Activated CD4-positive, alpha-beta T cell treated with anti-CD3 and anti-CD28 coated beads, Interleukin-2, amount 50 U/mL, for 16 hours (primary cell): Measurements from ENCODE around the gene SZRD1.

Experiments used
- DNase-seq: peaks from one replicate; pipeline ENCODE4 v3.0.0-alpha.2; 2020

SZRD1 gene

DNA sequence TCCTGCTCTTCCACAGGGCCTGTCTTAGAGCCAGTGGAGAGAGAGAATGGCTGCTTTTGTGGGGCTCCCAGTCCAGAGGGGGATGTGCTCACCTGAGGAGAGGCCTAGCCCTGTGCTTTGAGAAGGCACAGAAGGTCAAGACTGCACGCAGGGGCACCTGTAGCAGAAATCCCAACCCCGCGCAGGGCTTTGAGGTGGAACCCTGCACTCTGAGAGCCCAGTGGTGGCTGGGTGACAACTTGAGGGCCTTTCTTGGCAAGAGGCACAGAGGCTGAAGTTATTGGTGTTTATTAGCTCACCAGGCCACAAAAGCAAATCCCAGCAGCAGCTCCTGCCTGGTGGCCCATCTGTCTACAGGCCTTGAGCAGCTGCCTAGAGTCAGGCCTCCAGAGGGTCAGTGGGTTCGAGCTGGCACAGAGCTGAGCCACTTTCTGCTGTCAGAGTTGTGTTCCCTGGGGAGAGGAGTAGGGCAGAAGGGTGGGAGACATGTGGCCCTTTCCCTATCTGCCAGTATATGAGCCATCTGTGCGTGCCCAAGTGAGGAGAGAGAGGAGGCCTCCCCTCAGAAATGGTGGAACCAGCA lies 31.4 kb downstream of the SZRD1 start:
- DNase-seq = no peak

DNA sequence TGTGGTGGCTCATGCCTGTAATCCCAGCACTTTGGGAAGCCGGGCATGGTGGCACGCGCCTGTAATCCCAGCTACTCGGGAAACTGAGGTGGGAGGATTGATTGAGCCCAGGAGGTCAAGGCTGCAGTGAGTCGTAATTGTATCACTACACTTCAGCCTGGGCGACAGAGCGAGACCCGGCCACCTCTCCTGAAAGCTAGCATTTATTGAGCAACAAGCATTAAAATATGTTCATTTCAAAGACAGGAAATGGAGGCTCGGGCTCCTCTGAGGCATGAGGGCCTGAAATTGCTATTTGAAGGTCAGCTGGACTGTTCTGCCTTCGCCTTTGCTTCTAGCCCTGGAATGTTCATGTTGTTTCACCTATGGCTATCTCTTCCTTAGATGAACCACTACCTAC lies 35.7 kb downstream of the SZRD1 start:
- DNase-seq = no peak

DNA sequence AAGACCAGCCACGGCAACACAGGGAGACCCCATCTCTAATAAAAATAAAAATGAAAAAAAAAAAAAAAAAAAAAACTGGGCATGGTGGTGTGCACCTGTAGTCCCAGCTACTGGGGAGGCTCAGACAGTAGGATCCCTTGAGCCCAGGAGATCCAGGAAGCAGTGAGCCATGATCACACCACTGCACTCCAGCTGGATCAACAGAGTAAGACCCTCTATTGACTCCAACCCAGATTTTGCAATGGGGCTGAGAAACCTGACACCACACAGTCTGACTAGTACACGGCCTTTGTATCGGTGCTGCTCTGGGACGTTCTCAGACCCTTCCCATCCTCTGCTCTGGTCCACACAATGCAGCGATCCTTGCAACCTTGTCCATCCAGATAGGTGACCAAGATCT lies 38.4 kb downstream of the SZRD1 start:
- DNase-seq = no peak

DNA sequence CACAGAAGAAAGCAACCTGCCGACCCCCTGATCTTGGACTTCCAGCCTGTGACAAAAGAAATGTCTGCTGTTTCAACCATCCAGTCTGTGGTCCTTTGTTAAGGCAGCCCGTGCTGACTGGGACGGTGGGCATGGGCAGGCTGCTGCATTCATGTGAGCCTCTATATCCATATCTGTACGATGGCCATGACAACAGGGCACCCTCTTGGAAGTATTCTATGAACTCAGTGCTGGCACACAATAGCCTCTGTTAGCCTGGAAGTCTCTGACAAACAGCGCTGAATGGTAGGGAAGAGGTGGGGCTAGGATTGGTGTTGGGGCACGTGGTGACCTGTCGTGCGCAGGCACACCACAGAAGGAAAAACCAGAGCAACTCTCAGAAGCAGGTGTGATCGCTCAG lies 39.8 kb downstream of the SZRD1 start:
- DNase-seq = no peak

DNA sequence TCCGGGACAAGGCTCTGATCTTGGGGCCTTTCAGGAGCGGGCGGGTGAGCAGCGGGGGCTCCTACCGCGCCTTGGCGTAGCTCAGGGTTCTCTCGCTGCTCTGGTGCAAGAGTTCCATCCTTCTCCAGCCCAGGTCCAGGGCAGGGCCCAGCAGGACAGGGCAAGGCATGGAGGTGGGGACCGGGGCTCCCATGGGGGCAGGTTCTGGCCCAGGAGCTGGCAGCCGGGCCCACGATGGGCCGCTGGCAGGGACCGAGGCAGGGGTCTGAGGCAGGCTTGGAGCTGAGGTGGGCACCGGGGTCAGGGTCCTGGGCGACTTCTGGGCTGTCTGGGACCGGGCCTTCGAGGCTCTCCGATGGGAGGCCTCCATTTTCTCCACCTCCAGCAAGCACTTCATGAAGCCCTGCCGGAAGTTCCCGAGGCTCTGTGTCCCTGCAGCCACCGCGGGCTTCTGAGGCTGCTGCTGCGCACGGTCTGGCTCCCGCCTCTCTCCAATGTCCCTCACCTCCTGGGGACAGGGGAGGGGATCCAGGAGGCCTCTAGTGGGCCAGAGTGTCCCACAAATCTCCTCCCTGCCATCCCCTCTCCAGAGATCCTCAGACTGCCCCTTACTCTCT lies 42.6 kb downstream of the SZRD1 start:
- no peak for DNase-seq

DNA sequence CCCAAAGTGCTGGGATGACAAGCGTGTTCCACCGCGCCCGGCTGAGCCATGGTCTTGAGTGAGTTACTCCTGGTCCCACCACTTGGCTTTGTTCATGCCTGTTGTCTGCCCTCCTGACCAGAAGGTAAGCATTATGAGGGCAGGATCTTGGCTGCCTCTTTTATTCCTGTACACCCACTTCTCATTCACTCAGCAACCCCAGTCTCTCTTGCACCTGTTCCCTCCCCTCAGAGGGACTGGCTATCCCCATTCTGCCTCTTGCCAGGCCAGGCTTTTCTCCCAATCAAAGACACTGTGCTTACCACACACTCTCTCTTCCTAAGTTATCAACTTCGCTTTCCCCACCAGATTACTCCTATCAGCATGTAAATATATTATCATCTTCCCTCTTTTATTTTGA lies 43.8 kb downstream of the SZRD1 start:
- no peak for DNase-seq

DNA sequence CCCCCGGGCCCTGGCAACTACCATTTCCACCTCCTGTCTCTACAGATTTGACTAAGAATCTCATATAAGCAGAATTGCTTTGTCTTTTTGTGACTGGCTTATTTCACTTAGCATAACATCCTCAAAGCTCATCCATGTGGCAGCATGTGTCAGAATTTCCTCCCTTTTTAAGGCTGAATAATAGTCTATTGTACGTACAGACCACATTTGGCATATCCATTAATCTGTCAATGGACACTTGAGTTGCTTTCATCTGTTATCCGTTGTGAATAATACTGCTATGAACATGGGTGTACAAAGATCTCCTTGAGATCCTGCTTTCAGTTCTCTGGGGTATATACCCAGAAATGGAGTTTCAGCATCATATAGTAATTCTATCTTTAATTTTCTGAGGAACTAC lies 46.1 kb downstream of the SZRD1 start:
- no peak for DNase-seq

DNA sequence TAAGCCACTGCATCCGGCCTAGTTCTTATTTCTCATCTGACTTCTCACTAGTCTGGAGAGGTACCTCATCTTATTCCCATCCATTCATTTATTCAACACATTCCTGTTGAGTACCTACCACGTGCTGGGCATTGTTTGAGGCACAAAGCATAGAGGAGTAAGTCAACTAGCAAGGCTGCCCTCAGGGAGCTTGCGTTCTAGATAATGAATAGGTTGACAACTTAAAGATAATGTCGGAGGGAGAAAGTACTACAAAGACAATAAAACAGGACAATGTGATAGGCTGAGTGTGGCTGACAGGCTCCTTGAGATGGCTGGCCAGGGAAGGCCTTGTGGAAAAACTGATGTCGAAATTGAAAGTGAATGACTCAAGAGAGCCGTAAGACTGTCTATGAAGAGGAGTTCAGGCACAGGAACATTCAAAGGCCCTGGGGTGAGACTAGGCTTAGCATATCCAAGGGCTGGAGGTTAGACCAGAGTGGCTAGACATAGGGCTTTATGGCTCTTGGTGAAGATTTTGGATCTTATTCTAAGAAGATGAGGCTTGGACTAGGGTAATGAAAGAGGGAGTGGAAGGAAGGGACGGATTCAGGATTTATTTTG lies 51.9 kb downstream of the SZRD1 start:
- DNase-seq = peak; percentile 30

DNA sequence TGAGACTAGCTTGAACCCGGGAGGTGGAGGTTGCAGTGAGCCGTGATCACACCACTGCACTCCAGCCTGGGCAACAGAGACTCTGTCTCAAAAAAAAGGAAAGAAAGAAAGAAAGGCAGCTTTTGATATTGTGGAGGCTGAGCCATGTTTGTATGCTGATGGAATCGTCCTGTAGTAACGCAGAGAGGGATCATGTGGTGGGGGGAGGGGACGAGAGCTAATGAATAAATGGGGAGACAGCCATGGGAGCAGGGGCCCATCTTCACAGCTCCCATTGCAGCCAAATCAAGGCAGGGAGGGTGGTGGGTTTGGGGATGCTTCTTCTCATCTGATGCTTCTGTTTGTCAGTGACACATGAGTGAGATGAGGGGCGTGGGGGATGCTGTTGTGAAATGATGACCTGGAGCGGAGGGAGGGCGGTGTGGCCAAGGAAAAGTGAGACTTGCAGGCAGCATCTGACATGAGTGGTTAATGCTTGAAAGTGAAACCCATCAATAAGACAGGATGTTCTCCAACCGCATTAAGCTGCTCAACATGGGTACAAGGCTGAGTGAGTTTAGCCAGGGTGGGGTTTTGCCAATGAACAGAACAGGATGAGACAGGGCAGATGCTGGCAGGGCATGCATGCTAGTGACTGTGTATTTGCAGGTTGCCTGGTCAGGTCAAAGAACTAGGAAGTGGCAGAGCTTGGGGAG lies 53.5 kb downstream of the SZRD1 start:
- DNase-seq = peak; percentile 89

DNA sequence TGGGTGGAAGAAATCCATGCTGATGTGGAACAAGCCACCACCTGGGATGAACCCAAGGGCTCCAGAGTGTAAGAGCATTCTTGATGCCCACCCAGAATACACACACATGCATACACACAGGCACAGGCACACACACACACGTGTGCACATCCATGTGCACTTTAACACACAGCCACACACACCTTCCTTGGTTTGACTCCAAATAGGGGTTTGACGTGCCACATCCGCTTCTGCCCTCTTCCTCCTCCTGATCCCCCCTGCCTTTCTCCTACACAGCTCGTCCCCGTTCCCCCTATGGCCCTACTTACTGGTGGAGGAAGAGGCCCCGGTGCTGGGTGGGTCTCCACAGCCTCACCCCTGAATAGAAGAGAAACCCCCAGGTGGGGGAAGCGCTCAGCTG lies 54.2 kb downstream of the SZRD1 start:
- DNase-seq = peak; percentile 12

DNA sequence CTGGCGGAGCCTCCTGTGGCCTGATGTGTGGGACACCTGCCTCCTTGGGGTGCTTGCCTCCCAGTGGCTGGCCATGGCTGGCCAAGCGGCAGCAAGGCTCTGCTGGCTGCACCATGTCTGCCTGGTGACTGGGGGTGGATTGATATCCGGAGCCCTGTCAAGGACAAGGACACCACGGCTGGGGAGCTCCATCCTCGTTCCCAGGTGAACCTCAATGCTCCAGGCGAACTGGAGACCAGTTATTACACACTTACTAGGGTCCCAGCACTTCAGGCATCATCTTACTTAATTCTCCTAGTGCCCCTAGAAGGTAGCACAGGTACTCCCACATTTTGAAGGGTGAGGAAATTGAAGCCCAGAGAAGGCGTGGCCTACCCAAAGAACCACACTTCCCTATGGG lies 55.0 kb downstream of the SZRD1 start:
- DNase-seq = no peak

DNA sequence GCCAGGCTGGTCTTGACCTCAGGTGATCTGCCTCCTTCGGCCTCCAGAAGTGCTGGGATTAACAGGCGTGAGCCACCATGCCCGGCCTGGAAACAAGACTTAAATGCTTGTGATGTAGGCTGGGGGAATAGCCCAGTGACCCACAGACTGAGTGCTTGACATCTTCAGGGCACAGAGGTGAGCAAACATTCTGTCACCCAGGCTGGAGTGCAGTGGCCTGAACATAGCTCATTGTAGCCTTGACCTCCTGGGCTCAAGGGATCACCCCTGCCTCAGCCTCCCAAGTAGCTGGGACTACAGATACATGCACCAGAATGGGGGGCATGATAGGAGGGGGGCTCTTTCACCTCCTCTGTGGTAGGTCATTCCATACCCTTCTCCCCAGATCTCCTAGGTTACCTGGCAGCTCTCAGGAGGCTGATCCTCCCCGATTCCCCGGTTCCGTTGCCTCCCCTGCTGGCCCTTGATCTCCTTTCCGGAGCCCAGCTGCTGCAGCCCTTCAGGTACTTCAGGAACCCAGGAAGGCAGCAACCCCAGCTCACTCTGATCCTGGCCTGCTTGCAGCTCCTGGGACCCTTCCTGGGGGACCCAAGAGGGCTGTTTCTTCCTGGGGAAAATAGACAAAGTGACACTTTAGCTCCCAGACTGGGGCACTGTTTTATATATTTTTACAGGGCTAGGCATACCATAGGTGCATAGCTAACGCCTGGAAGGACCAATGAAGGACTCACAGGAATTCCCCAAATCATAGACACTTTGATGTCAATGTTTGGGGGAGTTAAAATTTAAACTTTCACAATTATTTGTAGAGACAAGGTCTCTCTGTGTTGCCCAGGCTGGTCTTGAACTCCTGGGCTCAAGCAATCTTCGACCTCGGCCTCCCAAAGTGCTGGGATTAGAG lies 58.3 kb downstream of the SZRD1 start:
- no peak for DNase-seq

DNA sequence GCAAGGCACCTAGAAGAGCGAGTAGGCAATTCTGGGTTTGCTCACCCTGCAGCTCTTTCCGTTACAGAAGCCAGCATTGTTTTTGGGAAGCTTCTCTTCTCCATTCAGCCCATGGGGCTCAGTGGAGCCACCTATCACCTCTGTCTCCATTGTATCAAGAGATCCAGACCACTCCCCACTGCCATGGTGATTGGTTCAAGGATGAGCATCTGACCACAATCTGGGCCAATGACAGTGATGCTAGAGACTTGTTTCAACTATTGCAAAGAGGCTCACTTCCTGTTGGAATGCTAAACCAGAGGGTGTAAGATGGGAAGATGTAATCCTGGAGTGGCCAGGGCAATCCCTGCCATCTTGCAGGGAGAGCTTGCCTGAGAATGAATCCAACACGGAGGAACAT lies 63.6 kb downstream of the SZRD1 start:
- no peak for DNase-seq

DNA sequence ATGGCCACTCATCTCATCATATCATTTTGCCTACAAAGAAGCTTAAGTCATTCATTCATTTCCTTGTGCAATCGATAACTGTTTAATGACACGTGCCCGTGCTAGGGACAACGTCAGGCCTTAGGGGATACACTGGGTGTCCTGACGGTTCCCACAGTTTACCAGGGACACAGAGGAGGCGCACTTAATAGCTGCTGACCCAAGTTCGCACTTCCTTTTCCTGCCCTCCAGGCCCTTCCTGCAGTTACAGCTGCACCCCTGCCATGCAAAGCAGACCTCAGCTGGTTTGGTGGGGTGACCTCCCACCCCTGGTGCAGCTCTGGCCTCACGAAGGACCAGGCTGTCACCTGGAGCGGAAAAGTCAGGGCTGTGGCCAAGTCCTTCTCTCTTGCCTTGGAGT lies 66.0 kb downstream of the SZRD1 start:
- no peak for DNase-seq

DNA sequence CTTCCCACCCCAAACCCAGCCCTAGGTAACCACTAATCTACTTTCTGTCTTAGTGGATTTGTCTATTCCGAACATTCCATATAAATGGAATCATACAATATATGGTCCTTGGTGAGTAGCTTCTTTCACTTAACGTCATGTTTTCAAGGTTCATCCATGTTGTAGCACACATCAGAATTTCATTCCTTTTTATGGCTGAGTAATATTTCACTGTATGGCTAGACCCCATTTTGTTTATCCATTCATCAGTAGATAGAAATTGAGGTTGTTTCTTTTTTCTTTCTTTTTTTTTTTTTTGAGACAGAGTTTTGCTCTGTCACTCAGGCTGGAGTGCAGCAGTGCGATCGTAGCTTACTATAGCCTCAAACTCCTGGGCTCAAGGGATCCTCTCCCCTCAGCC lies 67.0 kb downstream of the SZRD1 start:
- DNase-seq = no peak

DNA sequence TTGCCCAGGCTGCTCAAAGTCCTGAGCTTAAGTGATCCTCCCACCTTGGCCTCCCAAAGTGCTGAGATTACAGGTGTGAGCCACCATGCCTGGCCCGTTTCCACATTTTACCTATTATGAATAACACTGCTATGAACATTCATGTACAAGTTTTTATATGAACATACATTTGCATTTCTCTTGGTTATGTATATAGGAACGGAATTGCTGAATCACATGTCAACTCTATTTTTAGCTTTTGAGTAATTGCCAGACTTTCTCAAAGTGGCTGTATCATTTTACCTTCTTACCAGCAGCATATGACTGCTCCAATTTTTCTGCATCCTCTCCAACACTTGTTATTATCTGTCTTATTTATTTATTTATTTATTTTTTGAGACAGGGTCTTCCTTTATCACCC lies 67.5 kb downstream of the SZRD1 start:
- peak; percentile 3 for DNase-seq

DNA sequence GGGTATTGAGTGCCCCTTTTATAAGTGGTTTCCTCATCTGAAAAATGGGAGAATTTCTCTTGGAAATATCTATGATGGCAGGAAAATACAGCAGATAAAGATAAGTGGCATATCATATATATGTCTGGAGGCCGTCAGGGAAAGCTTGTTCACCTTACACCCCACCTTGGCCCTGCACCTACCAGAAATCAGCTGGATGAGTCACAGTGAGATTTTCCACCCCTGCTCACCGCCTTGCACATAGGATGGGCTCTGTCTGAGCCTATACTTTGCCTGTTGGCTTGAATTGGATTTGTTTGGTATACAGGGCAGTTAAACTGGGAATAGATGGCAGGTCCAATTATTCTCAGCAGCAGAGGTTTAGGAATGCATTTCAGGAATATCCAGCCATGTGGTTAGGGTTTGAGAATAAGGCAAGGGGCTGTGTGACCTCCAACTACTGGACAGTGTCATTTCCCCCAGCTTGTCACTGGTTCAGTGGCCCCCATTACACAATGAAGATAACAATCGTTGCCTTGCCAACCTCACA lies 70.0 kb downstream of the SZRD1 start, which contains the start of gene SPATA21:
Gene SPATA21, minus strand, starts transcription at position 479 of the 529 bp plus-strand sequence. CDS start 6,053 bp downstream, outside the sequence.
- DNase-seq = no peak

DNA sequence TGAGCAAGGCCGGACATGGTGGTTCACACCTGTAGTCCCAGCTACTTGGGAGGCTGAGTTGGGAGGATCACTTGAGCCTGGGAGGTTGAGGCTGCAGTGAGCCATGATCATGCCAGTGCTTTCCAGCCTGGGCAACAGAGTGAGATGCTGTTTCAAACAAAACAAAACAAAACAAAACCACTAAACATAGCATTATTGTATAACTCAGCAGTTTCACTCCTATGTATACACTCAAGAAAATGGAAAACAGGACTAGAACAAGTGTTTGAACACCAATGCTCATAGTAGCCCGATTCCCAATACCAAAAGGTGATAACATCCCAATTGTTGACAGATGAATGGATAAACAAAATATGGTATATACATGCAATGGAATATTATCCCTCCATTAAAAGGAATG lies 71.5 kb downstream of the SZRD1 start:
- no peak for DNase-seq

DNA sequence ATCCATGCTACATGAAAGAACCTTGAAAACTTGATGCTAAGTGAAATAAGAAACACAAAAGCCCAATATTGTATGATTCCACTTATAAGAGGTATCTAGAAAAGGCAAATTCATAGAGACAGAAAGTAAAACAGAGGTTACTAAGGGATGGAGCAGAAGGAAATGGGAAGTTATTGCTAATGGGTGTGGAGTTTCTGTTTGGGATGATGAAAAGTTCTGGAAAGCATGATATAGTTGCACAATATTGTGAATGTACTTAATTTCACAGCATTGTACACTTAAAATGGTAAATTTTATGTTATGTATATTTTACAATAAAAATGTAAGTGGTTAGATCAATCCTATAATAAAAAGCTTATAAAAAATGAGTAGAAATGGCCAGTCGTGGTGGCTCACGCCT lies 71.9 kb downstream of the SZRD1 start:
- DNase-seq = no peak

DNA sequence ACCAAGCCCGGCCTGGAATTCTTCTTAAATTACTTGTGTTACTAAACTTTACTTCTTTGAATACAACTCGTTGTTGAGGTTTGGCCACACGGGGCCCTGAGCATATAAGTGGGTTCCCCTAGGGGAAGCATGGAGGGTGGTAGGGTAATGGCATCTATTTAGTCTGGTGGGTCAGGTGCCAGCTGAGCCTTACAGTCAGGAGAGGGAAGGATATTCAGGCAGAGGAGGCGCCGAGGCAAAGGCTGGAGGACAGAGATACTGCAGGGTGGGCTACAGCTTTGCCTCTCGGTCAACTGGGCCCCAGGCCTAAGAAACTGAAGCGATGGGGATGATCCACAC lies 73.1 kb downstream of the SZRD1 start:
- DNase-seq = peak; percentile 5

DNA sequence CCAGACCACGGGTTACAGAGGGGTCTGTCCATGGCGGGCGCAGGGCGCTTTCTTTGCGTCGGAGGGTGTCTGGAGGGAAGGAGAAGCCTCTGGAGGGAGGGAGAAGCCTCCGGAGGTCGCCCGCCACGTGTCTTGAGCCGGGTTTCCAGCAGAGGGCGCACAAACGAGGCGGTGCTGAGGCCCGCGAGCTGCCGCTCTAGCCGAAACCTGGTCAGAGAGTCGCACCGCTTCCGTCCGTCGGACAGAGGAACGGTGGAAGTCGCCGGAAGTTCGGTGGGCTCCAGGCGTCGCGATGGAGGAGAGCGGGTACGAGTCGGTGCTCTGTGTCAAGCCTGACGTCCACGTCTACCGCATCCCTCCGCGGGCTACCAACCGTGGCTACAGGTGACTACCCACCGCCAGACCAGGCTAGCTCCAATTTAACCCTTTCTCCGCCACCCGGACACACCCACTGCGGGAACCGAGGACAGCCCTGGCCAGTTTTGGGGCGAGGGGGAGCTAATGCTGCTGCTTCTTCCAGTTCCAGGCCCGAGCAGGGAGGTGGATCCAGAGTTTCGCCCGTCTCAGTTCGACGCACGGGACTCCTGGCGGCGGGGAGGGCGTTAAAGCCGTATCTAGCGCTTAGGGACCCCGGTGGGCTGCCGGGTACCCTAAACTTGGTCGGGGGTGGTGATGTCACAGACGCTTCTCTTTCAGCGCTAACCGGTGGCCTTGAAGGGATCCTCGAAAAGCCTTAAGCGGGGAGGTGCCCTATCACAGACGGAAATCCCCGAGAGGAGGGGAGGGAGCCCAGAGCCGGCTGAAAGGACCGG lies 73.6 kb downstream of the SZRD1 start, which contains the start of gene NECAP2:
Gene NECAP2, plus strand, starts transcription at position 255 of the 812 bp plus-strand sequence. Its CDS starts 38 bp downstream, at position 293.
- DNase-seq = peak; percentile 96

DNA sequence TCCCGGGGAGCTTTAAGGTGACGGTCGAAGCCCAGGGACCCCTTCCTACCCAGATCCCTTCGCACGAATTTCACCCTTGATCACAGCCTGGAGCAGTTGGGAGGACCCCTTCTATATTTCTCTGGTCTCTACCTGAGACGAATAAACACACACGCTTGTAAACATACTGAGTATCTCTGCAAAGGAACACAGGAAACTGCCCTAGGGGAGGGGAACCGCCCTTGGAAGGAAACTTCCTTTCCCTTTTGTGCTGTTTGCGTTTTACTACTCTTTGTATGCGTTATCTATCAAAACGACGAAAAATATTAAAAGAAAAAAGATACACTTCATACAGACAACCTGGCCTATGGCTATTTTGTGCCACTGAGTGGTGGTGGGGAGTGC lies 74.2 kb downstream of the SZRD1 start:
- no peak for DNase-seq
